RWPE1 (cell line): Measurements from ENCODE around the gene KLRF1.

Experiments
- CTCF ChIA-PET: fragments of 350-600 bp; sonication (Branson Sonifier 250); formaldehyde crosslinking; extraction: SDS; loops from one replicate; lab custom pipeline; 2021; lab: Yijun Ruan, JAX
- POLR2A ChIA-PET: fragments of 400-600 bp; formaldehyde crosslinking; extraction: SDS; loops from one replicate; lab custom pipeline; 2020; ENCODE audit warnings: antibody characterized with exemption; ENCODE audit not compliant: low non-redundant PET; lab: Yijun Ruan, JAX
- DNase-seq: peaks from one replicate; pipeline ENCODE4 v3.0.0; 2012; ENCODE audit warnings: low spot score
- H3K27ac ChIP-seq: fragments of 450-650 bp; 2 replicates; pipeline ENCODE4 v1.5.1; 2017
- TF ChIP-seq, protein P1 (sequence below): fragments of 450-650 bp; conservative IDR thresholded peaks from 2 replicates; pipeline ENCODE4 v1.5.1; 2017; ENCODE audit warnings: low read depth, mild to moderate bottlenecking

Gene KLRF1

DNA sequence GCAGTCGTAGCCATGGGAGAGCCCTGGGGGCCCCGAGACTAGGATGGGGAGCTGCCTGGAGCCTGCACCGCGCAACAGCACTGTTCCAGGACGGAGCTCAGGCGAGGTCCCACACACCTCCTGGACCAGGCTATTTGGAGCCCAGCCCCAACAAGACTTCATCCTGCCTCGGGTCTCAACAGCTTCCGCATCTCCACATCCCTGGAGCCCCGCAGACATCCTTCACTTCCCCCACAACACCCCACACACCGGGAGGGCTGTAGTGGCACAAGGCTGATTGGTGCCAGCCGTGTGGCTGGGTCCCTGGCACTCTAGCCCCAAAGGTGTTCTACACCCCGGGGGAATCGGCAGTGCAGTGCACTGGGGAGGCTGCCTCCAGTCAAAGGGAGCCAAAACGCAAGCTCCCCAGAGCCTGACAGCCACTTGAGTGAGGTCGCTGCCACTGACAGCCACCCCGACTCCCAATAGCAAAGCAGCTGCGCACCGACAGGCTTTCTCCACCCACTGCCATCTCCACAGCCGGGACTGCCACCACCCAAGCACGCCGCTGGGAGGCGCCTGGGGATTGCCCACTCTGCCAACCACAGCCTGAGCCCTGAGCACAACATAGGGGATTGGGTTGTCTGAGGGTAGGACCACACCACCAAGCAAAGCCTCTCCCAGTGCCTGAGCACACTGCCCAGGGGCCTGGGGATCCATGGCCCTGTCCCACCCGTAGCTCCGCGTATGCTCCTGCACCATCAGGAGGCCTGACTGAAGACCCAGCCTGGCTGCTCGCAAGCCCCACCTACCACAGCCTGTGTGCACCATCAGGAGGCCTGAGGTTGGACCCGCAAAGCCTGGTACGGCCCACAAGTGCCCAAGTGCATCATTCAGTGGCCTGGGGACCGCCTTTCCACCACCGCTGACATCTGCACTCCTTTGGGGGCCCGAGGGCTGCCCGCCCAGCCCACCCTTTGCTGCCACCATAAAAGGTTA is 13.2 kb upstream of the KLRF1 start:
- TF ChIP-seq, protein P1, sequence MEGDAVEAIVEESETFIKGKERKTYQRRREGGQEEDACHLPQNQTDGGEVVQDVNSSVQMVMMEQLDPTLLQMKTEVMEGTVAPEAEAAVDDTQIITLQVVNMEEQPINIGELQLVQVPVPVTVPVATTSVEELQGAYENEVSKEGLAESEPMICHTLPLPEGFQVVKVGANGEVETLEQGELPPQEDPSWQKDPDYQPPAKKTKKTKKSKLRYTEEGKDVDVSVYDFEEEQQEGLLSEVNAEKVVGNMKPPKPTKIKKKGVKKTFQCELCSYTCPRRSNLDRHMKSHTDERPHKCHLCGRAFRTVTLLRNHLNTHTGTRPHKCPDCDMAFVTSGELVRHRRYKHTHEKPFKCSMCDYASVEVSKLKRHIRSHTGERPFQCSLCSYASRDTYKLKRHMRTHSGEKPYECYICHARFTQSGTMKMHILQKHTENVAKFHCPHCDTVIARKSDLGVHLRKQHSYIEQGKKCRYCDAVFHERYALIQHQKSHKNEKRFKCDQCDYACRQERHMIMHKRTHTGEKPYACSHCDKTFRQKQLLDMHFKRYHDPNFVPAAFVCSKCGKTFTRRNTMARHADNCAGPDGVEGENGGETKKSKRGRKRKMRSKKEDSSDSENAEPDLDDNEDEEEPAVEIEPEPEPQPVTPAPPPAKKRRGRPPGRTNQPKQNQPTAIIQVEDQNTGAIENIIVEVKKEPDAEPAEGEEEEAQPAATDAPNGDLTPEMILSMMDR: peak; percentile 50
- ChIA-PET POLR2A (no interaction called here), CTCF (interaction anchor here (0.5 to 2.1 kb wide), 14 partner anchors 10 to 1928 kb away, joined by 3 to 14 read pairs (median 4); no protein-coding TSS in a partner anchor)
- peak; percentile 68 for DNase-seq
- H3K27ac ChIP-seq: no peak overlapping the region

DNA sequence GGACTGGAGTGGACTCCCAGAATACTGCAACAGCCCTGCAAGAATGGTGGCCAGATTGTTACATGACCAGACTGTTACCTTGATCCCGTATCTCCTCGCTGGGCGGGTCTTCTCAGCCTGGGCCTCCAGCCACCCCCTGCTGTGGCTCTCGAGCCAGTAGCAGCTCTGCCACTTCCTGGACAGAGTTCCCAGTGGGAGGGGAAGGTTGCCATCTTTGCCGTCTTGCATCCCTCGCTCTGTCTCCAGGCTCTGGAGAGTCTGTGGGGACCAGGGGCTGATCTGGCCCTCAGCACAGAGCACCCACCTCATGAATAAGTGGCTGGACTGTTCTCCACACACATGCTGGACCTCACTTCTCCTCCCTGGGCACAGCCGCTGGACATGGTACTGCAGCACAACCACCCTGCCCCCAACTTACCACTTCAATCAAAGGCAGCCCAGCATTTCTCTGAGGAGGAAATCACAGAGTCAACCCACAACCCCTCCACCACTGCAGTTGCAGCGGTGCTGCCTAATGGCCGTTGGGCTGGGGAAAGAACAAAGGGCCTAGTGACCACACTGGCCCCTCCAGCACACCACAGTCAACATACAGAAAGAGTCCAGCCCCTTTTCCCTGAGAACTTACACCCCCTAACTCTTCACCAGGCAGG is 6.9 kb upstream of the KLRF1 start:
- no peak for DNase-seq
- TF ChIP-seq, protein P1: no peak
- ChIA-PET POLR2A (no interaction called here), CTCF (interaction anchor here (0.6 to 0.7 kb wide), 2 partner anchors 44 to 183 kb away, joined by 3 read pairs; no protein-coding TSS in a partner anchor)
- H3K27ac ChIP-seq: no peak overlapping the region

DNA sequence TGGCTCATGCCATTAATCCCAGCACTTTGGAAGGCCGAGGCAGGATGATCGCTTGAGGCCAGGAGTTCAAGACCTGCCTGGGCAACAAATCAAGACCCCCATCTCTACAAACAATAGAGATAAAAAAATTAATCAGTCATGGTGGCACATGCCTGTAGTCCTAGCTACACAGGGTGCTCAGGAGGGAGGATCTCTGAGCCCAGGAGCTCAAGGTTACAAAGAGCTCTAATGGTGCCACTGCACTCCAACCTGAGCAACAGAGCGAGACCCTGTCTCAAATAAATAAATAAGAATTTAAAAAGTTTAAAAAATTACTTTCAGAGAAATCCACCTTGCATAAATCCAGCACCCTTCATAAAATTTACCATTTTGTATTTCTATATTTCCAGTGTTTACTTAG is 2.2 kb downstream of the KLRF1 start:
- DNase-seq: no peak
- POLR2A ChIA-PET: no interaction called here
- CTCF ChIA-PET: no interaction called here
- no peak overlapping the region for H3K27ac ChIP-seq
- TF ChIP-seq, protein P1: no peak

DNA sequence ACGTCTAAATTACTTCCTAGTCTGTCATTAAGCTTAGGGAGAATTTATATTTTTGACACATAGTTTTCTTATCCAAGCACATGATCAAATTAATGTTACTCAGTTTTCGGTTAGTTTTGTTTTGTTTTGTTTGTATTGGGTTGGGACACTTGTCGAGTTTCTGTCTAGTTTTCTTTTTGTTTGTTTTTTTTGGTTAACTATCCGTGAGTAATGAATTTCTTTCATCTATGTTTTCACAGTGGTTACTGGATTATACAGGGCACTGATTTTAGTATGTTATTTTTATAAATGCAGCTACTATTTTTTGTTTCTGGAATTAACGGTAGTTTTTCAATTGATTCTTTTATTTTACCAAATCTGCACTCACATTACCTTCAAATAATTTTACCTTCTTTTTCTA is 2.7 kb downstream of the KLRF1 start:
- no peak for DNase-seq
- H3K27ac ChIP-seq: no peak overlapping the region
- POLR2A ChIA-PET: no interaction called here
- CTCF ChIA-PET: interaction anchor here (0.7 kb wide), 2 partner anchors 33 to 80 kb away, joined by 4 read pairs; no protein-coding TSS in a partner anchor
- TF ChIP-seq, protein P1: no peak

DNA sequence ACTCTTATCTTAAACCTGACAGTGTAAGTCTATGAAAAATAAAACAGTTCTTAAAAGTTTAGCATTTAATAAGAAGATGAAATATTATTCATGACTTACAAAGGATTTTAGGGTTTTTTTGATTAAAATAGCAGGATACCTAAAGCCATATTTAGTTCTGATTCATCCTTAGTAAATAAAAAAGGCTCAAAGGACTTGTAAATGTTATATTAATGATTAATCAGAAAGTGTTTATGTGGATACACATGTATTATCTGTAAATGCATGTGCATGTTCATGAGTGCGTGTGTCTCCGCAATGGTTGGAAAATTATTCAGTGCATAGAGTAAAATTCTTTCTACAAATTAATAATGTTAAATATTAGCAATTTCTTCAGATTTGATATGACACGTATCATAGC is 4.4 kb downstream of the KLRF1 start:
- no peak overlapping the region for H3K27ac ChIP-seq
- ChIA-PET CTCF (no interaction called here), POLR2A (no interaction called here)
- TF ChIP-seq, protein P1: no peak
- DNase-seq: no peak

DNA sequence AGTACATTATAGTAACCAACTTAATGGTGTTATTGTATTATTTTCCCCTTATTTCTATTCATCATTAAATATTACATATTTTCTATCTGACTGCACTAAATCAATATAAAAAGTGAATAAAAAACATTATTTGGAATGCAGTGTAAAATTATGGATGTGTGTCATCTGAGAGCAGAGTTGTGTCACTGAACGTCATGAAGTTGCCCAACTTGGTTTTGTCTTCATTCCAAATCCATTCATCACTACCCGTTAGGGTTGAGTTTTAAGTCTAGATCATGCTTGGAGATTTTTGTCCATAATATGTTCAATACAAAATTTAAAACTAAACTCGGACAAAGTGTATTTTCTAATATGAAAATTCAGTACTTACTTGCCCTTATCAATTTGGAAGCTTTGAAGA is 16.1 kb downstream of the KLRF1 start:
- ChIA-PET POLR2A (no interaction called here), CTCF (no interaction called here)
- no peak for DNase-seq
- TF ChIP-seq, protein P1: no peak
- H3K27ac ChIP-seq: no peak overlapping the region
